ENCODE measurements around the gene SOX13.
A peak's percentile ranks its signal among the peaks of the same experiment; 100 is the strongest.

The SOX13 gene

GRCh38 chr1:204108312-204109141, 35.6 kb downstream of the SOX13 start:
- DNase-seq: no peak

- DNase-seq: no peak
These were observed 38.1 kb downstream of the SOX13 start for GRCh38 chr1:204110894-204111633.

DNA sequence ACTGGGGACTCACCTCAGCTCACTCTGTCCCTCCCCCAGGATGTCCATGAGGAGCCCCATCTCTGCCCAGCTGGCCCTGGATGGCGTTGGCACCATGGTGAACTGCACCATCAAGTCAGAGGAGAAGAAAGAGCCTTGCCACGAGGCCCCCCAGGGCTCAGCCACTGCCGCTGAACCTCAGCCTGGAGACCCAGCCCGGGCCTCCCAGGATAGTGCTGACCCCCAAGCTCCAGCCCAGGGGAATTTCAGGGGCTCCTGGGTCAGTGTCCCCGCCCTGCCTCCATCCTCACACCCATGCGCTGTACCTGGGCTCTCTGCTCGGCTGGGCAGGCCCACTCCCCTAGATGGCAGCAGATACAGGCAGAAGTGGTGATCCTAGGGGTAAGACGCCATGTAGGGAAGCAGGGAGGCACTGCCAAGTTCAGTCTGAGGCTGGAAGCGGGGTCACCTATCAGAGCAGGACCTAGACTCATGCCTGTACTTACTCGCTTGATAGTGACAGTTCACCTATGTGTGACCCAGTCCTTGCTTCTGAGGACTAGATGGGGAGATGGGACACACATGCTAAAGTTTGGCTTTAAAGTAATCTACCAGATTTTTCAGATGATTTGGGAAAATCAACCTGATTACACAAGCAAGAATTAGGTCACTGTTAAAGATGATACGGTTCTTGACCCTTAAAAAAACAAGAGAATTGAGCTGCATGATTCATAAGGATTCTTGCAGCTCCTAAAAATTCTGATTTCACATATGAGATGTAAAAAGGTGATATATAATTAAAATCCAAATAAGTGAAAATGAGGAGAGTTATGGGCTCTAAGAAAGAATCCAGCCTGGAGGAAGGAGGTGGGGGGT, 40.2 kb downstream of the SOX13 start:
- no peak for DNase-seq

DNA sequence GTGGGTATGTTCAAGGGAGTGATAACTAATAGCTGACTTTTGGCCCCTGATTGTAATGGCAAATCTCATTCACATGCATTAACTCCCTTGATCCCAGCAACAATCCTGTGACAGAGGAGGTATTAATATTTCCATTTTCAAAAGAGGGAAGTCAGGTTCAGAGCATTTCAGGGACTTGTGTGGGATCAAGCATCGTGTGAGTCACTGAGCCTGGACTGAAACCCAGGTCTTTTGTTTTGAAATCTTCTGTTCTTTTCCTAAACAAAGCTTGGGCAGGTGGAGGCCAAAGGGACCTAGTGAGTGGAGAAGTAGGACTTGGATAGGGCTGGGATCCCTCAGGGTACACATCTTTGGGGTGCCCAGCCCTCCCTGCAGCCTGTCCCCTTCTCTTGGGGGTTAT, 41.0 kb downstream of the SOX13 start:
- DNase-seq: no peak

- DNase-seq: no peak
These were observed 41.7 kb downstream of the SOX13 start for GRCh38 chr1:204114606-204115005.

DNA sequence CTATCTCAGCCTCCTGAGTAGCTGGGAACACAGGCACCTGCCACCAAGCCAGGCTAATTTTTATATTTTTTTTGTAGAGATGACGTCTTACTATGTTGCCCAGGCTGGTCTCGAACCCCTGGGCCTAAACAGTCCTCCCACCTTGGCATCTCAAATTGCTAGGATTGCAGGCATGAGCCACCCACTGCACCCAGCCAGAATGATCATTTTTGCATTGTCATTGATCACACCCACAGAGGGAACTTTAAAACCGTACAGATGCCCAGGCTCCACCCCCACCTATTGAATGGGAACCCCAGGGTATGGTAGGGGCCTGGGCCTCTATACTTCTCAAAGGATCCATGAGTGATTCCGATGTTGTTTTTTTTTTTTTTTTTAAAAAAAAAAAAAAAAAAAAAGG, 42.2 kb downstream of the SOX13 start:
- no peak for DNase-seq

GRCh38 chr1:204116539-204116938, 43.6 kb downstream of the SOX13 start:
- no peak for DNase-seq

DNA sequence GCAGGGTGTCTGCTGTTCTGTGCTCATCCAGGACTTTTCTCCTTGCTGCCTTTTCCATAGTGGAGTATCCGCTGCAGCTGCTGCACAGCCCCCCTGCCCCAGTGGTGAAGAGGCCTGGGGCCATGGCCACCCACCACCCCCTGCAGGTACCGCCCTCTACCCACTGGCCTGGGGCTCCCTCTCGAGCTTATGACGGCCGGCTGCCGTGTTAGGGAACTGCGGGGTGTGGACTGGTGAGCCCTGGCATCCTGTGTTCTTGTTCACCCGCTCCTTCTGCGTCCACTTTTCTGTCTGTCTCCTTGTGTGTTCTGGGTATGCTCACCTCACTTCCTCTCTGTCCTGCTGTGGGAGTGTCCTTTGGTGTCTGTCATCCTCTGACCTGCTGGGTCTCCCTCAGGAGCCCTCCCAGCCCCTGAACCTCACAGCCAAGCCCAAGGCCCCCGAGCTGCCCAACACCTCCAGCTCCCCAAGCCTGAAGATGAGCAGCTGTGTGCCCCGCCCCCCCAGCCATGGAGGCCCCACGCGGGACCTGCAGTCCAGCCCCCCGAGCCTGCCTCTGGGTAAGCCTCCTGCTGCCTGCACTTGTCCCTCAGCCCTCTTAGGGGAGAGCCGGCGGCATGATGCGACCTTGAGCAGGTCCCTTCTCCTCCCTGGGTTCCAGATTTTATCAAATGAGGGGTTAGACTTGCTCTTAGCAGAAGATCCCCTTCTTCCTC, 49.1 kb downstream of the SOX13 start:
- DNase-seq: no peak

DNA sequence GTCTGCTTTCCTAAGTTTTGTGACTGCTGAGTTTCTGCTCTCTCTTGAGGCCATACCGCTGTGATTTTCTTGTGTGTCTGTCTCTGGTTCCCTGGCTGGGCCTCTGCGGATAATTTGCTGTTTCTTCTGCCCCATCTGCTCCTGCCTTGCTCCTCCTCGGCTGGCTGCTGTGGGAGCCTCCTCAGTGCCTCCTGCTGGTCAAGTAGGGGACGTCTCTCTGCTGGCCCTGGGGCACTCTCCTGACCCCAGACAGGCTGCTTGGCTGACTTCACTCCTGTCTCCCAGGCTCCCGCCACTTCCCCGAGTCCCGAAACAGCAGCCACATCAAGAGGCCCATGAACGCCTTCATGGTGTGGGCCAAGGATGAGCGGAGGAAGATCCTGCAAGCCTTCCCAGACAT, 50.5 kb downstream of the SOX13 start:
- DNase-seq: no peak

DNA sequence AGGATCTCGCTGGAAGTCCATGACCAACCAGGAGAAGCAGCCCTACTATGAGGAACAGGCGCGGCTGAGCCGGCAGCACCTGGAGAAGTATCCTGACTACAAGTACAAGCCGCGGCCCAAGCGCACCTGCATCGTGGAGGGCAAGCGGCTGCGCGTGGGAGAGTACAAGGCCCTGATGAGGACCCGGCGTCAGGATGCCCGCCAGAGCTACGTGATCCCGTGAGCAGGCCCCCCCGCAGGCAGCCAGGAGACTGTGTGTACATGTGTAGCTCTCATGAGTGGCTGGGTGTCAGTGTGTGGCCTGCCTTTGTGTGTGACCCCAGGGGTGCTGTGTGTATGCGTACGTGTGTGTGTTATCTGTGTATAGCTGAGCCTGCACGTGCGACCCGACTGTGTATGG, 51.7 kb downstream of the SOX13 start:
- DNase-seq: no peak

DNA sequence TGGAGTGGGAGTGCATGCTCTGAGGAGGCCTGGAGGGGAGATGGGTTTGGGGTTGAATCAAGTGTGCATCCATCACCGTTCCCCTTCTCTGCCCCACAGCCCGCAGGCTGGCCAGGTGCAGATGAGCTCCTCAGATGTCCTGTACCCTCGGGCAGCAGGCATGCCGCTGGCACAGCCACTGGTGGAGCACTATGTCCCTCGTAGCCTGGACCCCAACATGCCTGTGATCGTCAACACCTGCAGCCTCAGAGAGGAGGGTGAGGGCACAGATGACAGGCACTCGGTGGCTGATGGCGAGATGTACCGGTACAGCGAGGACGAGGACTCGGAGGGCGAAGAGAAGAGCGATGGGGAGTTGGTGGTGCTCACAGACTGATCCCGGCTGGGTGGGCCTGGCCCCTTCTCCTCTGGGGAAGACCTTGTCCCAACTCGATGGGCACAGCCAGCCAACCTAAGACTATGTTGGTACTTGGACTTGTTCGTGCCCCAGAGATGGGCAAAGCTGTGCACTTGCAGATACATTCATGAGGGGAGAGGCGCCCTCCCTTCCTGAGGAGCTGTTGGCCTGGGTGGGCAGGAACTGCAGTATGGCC, 52.9 kb downstream of the SOX13 start:
- no peak for DNase-seq

DNA sequence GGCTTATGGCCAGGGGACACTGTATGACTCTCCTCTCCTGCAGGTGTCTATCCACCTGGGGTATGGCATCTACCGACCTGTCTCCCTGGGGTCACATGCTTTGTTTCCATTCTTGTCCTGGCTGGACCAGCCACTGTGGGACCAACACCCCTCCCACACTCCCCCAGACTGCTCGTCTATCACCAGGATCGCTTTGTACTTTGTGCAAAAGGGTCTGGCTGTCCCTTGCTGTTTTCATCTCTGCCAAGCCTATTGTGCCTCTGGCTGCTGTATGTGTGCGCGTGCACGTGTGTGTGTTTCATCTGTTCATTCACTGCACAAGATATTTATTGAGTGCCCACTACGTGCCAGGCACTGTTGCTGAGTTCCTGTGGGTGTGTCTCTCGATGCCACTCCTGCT, 53.5 kb downstream of the SOX13 start:
- no peak for DNase-seq

- no peak for DNase-seq
These were observed 54.0 kb downstream of the SOX13 start for GRCh38 chr1:204126956-204127355.

DNA sequence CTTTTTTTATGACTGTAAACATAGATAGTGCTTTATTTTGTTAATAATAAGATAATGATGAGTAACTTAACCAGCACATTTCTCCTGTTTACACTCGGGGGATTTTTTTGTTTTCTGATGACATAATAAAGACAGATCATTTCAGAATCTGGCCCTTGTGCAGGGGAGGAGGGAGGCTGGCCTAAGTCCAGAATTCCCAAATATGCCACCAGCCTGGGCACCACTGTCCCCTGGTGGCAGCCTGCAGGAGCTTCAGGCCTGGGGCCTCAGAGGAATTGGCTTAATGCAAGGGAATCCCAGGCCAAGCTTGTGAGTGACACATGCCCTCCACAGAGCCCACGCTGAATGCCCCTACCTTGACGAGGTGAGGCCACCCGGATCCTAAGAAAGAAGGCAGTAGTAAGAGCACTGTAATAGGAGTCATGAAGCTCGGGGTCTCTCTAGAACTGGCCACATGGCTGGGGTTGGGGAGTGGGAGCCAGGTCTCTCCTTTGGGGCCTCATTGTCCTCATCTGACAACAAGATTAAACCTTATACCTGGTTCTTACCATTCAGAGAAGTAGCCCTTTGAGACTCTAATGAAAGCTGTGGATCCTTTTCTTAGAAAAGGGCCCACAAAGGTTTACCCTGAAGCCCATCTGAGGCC, 54.8 kb downstream of the SOX13 start:
- no peak for DNase-seq

GRCh38 chr1:204128464-204128963, 55.6 kb downstream of the SOX13 start:
- DNase-seq: no peak

DNA sequence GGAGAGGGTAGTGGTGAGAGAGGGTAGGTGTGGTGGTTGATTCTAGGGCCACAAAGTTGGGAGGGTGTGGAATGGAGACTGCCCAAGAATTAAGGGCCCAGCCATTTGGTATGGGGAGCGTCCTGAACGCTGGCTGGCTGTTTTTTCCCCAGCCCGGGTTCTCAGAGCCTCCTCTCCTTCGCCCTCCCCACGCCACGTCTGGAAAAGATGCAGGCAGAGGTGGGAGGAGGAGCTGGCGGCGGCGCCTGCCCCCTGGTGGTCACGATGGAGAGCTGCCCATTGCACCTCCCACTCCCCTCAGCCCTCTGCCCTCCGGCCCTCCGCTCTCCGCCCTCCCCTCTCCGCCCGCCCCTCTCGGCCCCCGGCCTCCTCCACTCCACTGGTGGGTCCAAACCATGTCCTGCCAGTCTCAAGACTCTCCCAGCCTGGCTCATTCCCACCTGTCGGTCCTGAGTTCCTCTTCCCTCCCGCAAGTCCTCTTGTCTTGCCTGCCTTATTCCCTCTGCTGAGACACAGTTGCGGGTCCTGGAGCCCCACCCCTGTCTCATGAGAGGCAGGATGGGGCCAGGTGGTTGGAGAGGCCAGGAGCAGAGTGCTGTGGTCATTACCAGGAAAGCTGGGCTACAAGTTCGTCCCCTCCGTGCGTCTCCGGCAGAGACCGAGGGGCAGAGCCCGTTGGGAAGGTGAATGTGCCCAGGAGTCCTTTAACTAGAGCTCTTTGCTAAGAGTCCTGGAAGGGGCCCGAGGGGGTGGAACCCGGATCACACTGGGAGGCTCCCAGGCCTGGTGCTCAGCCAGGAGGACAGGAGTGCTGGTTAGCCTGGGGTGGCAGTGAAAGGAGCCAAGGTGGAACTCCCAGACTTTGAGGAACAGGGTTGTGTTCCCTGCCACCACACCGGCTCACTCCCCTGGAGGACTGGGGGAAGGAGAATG, 56.3 kb downstream of the SOX13 start:
- DNase-seq: peak; percentile 63

DNA sequence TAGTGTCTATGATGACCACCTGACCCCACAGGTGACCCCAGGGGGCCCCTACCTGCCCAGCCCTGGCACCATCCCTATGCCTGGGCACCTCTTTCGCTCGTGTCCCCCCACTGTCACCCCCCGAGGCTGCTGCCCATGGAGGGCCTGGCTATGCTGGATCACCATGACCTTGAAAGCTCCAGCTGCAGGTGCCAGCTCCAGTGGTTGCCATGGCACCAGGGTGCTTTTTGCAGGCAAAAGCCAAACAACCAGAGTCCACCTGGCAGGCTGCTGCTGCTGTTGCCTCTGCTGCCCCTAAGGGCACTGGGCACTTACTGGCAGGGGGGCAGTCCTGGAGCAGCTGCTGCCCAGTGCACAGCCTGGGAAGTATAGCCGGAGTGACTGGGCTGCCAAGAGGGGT, 57.3 kb downstream of the SOX13 start:
- no peak for DNase-seq

DNA sequence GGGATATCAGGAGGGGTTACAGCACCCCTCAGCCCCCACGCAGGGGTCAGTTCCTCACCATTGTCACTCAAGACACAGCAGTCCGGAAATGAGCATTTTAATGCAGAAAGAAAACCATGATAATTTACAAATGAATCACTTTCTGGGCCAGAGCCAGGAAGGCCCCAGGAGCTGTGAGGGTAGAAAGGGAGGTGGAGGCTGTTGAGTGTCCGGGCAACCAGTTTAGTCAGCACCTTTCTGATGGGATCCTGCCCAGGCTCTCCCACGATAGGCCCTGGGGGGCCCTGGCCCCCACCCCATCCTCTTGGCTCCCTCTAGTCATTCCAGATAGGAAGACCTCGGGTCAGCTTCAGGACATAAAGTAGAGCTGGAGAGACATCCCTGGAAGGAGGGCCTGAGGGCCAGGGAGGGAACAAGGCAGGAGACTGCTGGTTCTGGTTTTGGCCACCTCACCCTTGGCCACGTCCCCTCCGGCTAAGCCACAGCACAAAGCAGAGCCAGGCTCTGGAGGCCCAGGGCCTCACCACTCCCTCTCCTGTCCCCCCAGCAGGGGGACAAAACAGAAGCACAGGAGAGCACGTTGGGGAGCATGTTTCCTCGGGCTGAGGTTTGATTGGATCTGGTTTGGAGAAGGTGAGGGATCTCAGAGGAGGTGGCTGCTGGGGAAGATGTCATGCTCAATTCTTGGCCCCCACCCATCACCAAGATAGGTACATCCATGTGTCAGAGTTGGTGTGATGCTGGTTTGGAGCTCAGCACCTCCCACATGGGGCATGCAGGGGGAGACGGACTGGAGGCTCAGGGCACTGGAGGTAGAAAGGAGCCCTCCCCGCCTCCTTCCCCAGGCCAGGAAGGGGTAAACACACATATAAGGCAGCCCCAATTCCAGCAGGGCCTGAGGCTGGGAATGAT, 58.3 kb downstream of the SOX13 start:
- DNase-seq: no peak

GRCh38 chr1:204131978-204132377, 59.1 kb downstream of the SOX13 start:
- DNase-seq: no peak
